Astrocyte (in vitro differentiated cells and primary cell): ENCODE results near the gene MALT1.

Source experiments
- EZH2 ChIP-seq: IDR thresholded peaks from 2 replicates; pipeline ENCODE4 v1.6.1; 2012; ENCODE audit warnings: mild to moderate bottlenecking, low read length, inconsistent platforms; ENCODE audit not compliant: insufficient read depth
- TF ChIP-seq, protein P1 (sequence below): IDR thresholded peaks from 2 replicates; pipeline ENCODE4 v1.5.1; 2011; ENCODE audit warnings: low read depth, mild to moderate bottlenecking, inconsistent platforms, low read length, moderate library complexity; ENCODE audit not compliant: insufficient read depth

DNA sequence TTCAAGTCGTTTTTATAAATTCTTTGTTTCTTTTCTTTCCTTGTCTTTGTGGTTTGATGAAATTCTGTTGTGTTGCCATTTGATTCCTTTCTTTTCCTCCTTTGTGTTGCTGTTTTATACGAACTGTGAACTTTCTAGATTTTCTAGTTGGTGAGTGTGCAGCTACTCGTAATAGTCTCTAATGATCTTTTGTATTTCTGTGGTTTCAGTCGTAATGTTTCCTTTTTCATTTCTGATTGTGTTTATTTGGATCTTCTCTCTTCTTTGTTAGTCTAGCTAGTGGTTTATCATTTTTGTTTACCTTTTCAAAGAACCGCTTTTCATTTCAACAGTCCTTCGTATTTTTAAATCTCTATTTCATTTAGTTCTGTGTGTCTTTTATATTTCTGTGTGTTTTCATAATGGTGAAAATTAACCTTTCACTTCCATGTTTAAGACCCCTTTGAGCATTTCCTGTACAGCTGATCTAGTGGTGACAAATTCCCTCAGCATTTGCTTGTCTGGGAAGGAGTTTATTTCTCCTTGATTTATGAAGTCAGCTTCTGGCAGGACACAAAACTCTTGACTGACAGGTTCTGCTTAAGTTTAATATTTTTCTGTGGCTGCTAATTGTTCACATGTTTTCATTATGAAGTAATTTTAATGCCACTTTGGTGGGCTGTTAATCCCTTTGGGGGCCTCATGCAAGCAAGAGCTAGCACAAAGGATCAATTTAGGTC is 16.2 kb upstream of the MALT1 start:
- TF ChIP-seq, protein P1, sequence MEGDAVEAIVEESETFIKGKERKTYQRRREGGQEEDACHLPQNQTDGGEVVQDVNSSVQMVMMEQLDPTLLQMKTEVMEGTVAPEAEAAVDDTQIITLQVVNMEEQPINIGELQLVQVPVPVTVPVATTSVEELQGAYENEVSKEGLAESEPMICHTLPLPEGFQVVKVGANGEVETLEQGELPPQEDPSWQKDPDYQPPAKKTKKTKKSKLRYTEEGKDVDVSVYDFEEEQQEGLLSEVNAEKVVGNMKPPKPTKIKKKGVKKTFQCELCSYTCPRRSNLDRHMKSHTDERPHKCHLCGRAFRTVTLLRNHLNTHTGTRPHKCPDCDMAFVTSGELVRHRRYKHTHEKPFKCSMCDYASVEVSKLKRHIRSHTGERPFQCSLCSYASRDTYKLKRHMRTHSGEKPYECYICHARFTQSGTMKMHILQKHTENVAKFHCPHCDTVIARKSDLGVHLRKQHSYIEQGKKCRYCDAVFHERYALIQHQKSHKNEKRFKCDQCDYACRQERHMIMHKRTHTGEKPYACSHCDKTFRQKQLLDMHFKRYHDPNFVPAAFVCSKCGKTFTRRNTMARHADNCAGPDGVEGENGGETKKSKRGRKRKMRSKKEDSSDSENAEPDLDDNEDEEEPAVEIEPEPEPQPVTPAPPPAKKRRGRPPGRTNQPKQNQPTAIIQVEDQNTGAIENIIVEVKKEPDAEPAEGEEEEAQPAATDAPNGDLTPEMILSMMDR, result no peak
- no peak for TF ChIP-seq EZH2
